ENCODE measurements around the gene MYBPH.
A peak's percentile ranks its signal among the peaks of the same experiment; 100 is the strongest.

MYBPH gene

GRCh38 chr1:203175237-203175826, at the start of gene MYBPH:
MYBPH (minus strand) TSS chr1:203175826; CDS start chr1:203175755, 71 bp downstream.
- DNase-seq: no peak

- no peak for DNase-seq
Measured at GRCh38 chr1:203225071-203225470, 49.4 kb upstream of the MYBPH start.

- DNase-seq: no peak
Measured at GRCh38 chr1:203223012-203223775, 47.6 kb upstream of the MYBPH start.

- DNase-seq: no peak
Measured at GRCh38 chr1:203219934-203220333, 44.3 kb upstream of the MYBPH start.

GRCh38 chr1:203219171-203219570, 43.5 kb upstream of the MYBPH start:
- no peak for DNase-seq

- no peak for DNase-seq
Measured at GRCh38 chr1:203217668-203218067, 42.0 kb upstream of the MYBPH start.

GRCh38 chr1:203217139-203217655, 41.6 kb upstream of the MYBPH start:
- DNase-seq: no peak

- peak; percentile 44 for DNase-seq
Measured at GRCh38 chr1:203216274-203217138, 40.9 kb upstream of the MYBPH start.

- DNase-seq: no peak
Measured at GRCh38 chr1:203215573-203215972, 39.9 kb upstream of the MYBPH start.

GRCh38 chr1:203214871-203215270, 39.2 kb upstream of the MYBPH start:
- DNase-seq: no peak

GRCh38 chr1:203213126-203213525, 37.5 kb upstream of the MYBPH start:
- no peak for DNase-seq

GRCh38 chr1:203211812-203212211, 36.2 kb upstream of the MYBPH start:
- DNase-seq: no peak

GRCh38 chr1:203210988-203211387, 35.4 kb upstream of the MYBPH start:
- DNase-seq: no peak

- no peak for DNase-seq
Measured at GRCh38 chr1:203210350-203210749, 34.7 kb upstream of the MYBPH start.

GRCh38 chr1:203208181-203208580, 32.6 kb upstream of the MYBPH start:
- DNase-seq: no peak

GRCh38 chr1:203207751-203208150, 32.1 kb upstream of the MYBPH start:
- no peak for DNase-seq

GRCh38 chr1:203206129-203206687, 30.6 kb upstream of the MYBPH start:
- DNase-seq: no peak

GRCh38 chr1:203204756-203205155, 29.1 kb upstream of the MYBPH start:
- DNase-seq: no peak

- DNase-seq: no peak
Measured at GRCh38 chr1:203202431-203203245, 27.0 kb upstream of the MYBPH start.

GRCh38 chr1:203201516-203202205, 26.0 kb upstream of the MYBPH start:
- no peak for DNase-seq

- DNase-seq: no peak
Measured at GRCh38 chr1:203200916-203201315, 25.3 kb upstream of the MYBPH start.
